Activated CD8-positive, alpha-beta memory T cell treated with anti-CD3 and anti-CD28 coated beads, Interleukin-2, amount 10 ng/mL, durations not matched to agents 7 days and 5 days (primary cell): ENCODE measurements around the gene APOH. TPM values are rescaled to one million over a fixed set of nuclear protein-coding genes. Genes with fewer than 3 reads are reported as not detected.

Source experiments
- ATAC-seq: fragments of 150-1000 bp; cut with Tn5 transposase; one replicate; pipeline ENCODE4 v1.10.0; 2021; ENCODE audit warnings: moderate library complexity
- CTCF ChIA-PET: fragments of 350-600 bp; sonication (Branson Sonifier 250); formaldehyde crosslinking; loops from one replicate; lab custom pipeline; 2021; ENCODE audit warnings: antibody characterized with exemption; lab: Charles Lee
- DNase-seq: peaks from one replicate; pipeline ENCODE4 v3.0.0-alpha.2; 2020
- H3K27ac Mint-ChIP-seq: one replicate; pipeline ENCODE4 v1.8.0; 2021; ENCODE audit warnings: mild to moderate bottlenecking, mixed read lengths
- H3K27me3 Mint-ChIP-seq: one replicate; pipeline ENCODE4 v1.8.0; 2021; ENCODE audit warnings: mixed read lengths
- H3K36me3 Mint-ChIP-seq: one replicate; pipeline ENCODE4 v1.8.0; 2021; ENCODE audit warnings: mild to moderate bottlenecking, mixed read lengths
- H3K4me1 Mint-ChIP-seq: one replicate; pipeline ENCODE4 v1.8.0; 2021; ENCODE audit warnings: mixed read lengths
- H3K4me3 Mint-ChIP-seq: one replicate; pipeline ENCODE4 v1.8.0; 2021; ENCODE audit warnings: mild to moderate bottlenecking, moderate library complexity, mixed read lengths
- H3K9me3 Mint-ChIP-seq: one replicate; pipeline ENCODE4 v1.8.0; 2022; ENCODE audit warnings: low read depth, mixed read lengths
- total RNA-seq, 2 experiments: library from RNA; stranded (reverse); gene quantifications; one replicate each; pipeline ENCODE4 v1.2.3, GENCODE V29; 2021

APOH gene
- total RNA-seq, 2 experiments from 2014 or later: not detected

DNA sequence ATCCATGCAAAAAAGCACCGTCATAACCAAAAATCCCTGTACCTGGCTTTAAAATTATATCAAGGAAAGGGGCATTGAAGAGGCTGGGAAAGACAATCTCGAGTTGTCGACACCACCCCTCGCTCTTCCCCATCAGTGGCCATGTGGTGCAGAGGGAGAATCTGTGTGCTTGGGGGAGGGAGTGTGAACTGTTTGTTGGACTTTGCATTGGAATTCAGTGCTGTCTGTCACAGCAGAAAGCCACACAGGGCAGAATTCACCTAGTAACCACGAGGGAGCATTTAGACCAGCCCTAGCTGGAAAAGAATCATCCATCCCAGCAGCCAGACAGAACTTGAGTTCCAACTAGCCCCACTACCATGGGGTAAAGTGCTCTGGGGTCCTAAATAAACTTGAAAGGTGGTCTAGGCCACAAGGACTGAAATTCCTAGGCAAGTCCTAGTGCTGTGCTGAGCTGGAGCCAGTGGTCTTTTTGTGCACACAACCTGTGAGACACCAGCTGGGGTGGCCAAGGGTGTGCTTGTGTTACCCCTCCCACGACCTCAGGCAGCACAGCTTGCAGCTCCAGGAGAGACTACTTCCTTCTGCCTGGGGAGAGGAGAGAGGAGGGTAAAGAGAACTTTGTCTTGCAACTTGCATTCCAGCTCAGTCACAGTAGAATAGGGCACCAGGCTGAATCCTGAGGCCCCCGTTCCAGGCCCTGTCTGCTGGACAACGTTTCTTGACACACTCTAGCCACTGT lies 25.8 kb downstream of the APOH start:
- DNase-seq: no peak
- Mint-ChIP-seq H3K9me3 (no peaks in the 10 kb centered on the region), H3K27ac (no peak overlapping the region), H3K4me3 (no peak overlapping the region), H3K36me3 (no peaks in the 10 kb centered on the region), H3K4me1 (peaks cover 5% of the 10 kb centered on the region), H3K27me3 (no peaks in the 10 kb centered on the region)
- CTCF ChIA-PET: interaction anchor here (0.7 kb wide), 1 partner anchor 16 kb away, joined by 3 read pairs; no protein-coding TSS in a partner anchor
- no peak for ATAC-seq

DNA sequence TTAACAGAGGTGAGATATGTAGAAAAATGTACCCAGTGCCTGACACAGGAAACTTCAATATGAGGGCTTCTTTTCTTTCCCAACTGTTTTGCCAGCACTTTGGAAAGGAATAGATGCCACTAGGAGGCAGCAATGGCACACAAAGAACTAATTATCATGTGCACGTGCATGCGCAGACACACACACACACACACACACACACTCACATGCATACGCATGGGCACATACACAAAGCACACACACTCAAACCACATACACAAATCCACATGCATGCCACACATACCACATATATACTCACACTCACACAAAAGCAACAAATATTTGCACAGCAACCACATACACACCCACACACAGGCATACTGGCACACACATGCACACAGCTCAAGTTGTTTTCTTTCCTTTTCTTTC lies 28.5 kb downstream of the APOH start:
- ATAC-seq (no peak), DNase-seq (peak; percentile 49)
- Mint-ChIP-seq H3K27ac (no peak overlapping the region), H3K4me3 (no peak overlapping the region), H3K36me3 (no peaks in the 10 kb centered on the region), H3K27me3 (no peaks in the 10 kb centered on the region), H3K9me3 (no peaks in the 10 kb centered on the region), H3K4me1 (peaks cover 5% of the 10 kb centered on the region)
- CTCF ChIA-PET: interaction anchor here (0.7 to 1.4 kb wide), 5 partner anchors 11 to 494 kb away, joined by 3 read pairs; no protein-coding TSS in a partner anchor

DNA sequence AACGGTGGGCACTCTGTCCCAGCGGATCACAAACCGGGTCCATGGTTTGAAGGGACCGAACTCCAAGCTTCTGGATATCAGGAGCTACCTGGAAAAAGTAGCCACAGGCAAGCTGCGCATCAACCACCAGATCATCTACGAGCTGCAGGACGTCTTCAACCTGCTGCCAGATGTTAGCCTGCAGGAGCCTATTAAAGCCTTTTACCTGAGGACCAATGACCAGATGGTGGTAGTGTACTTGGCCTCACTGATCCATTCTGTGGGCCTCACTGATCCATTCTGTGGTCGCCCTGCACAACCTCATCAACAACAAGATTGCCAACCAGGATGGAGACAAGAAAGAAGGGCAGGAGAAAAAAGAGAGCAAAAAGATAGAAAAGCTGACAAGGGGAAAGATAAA lies 31.0 kb downstream of the APOH start:
- Mint-ChIP-seq H3K36me3 (no peaks in the 10 kb centered on the region), H3K27ac (no peak overlapping the region), H3K4me1 (peaks cover 5% of the 10 kb centered on the region), H3K9me3 (no peaks in the 10 kb centered on the region), H3K27me3 (no peaks in the 10 kb centered on the region), H3K4me3 (no peak overlapping the region)
- no peak for DNase-seq
- CTCF ChIA-PET: no interaction called here
- no peak for ATAC-seq

DNA sequence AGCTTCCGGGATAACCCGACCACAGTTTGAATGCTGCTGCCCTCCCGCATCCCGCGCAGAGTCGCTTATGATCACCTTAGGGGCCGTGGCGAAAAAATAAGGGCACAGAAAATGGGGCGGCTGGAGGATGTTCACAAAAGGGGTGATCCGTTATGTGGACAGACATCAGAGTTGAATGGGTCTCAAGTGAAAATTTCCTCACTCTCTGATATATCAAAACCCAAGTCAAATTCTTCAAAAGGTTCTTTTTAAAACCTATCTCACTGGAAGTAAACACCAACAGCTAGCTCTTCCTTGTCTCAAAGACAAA lies 36.9 kb downstream of the APOH start:
- Mint-ChIP-seq H3K4me3 (peak overlapping the region; percentile 84), H3K27me3 (no peaks in the 10 kb centered on the region), H3K27ac (peak overlapping the region; percentile 69), H3K9me3 (no peaks in the 10 kb centered on the region), H3K36me3 (no peaks in the 10 kb centered on the region), H3K4me1 (peaks cover 12% of the 10 kb centered on the region)
- CTCF ChIA-PET: interaction anchor here (1.8 kb wide), 1 partner anchor 375 kb away, joined by 4 read pairs; no protein-coding TSS in a partner anchor
- DNase-seq: no peak
- ATAC-seq: no peak

DNA sequence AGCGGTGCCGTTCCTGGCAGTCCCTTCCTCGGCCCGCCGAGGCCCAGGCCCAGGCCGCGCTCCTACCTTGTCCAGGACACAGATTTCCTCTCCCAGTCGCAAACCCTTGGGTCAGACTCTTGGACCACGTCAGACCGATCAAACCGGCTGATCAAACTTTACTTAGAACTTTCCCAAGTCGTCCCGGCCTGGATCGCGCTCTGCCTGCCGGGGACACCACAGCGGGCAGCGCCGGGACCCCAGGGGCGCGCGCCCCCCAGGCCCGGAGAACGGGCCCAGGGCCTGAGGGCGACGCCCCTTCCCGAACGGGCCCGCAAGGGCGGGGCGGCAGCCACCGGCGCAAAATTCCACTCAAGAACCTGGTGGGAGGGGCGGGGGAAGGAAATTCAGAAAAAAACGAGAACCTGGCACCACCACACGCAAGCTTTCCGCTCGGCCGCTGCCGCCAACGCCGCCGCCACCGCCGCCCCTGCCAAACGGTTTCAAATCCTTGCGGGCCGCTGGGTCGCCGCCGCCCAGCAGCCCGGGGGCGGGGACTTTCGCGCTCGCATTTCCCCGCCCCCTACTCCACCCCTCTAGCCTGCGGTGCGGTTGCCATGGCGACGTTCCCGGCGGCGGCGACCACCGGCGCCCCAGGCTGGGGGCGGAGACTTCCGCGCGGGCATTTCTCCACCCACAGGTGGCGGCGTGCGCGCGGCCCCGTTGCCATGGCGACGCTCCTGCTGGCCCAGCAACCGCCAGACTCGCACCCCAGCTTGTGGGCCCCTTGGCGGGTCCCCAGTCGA lies 37.4 kb downstream of the APOH start, which contains the start of gene CEP112:
Gene CEP112, minus strand, starts transcription at position 541 of the 785 bp plus-strand sequence.
- Mint-ChIP-seq H3K4me3 (peak within 1 kb of the TSS; percentile 84), H3K27ac (peak within 1 kb of the TSS; percentile 69), H3K9me3 (no peaks in the 10 kb centered on the region), H3K4me1 (peaks cover 12% of the 10 kb centered on the region), H3K27me3 (no peaks in the 10 kb centered on the region), H3K36me3 (no peaks in the 10 kb centered on the region)
- peak; percentile 90 for DNase-seq
- peak; percentile 86 for ATAC-seq
- CTCF ChIA-PET: interaction anchor here (1.8 kb wide), 1 partner anchor 375 kb away, joined by 4 read pairs; no protein-coding TSS in a partner anchor

DNA sequence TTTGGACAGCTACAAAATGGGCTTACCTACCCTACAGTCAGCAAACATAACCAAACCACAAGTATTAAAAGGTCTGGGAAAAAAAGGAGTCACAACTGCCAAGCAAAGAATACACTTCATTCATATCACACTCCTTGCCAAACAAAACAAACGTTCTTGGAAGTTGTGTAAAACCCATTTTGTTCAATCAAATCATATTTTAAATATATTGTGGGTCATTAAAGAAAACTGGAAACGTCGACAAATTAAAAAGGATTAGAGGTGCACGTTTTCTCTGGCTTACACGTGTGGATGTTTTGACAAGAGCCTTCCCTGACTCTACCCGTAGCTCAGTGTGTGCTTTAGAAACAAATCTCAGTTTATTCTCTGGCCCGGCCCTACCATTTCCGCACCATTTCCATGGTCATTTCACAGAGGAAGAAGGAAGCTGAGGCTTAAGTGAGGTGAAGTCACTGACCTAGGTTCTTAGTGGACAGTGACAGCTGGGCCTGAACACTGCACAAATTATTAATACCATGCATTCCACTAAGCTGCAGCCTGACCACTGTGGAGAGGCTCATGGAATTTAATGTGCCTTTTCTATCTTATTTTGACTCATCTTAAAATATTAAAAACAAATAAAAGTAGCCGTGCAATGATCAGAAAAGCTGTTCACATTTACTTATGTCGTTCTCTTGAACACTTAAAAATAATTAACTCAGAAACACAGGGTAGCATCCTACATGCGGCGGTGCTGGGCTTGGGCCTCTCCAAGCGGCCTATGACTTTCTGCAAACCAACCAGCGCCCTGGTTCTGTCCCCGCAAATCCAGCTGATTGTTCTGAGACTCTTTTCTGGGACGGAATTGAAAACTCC lies 38.2 kb downstream of the APOH start:
- Mint-ChIP-seq H3K4me1 (peaks cover 12% of the 10 kb centered on the region), H3K27ac (peak overlapping the region; percentile 68), H3K27me3 (no peaks in the 10 kb centered on the region), H3K9me3 (no peaks in the 10 kb centered on the region), H3K36me3 (no peaks in the 10 kb centered on the region), H3K4me3 (peak overlapping the region; percentile 84)
- ATAC-seq (no peak), DNase-seq (no peak)
- CTCF ChIA-PET: interaction anchor here (1.8 kb wide), 1 partner anchor 376 kb away, joined by 4 read pairs; no protein-coding TSS in a partner anchor

DNA sequence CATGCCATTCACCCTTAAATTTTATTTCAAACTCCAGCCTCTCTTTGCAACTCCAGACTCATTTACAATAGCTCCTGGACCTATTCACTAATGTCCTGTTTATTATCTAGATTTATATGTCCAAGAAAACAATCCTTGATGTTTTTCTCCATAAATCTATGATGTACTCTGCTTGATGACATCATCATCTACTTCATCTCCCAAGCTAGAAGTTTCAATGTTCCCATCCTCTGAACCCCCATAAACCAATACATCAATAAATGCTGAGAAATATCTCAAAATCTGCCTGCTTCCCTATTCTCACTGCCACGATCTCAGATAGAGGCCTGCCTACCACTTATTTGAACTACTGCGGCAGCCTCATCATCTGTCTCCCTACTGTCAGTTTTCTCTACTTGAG lies 41.5 kb downstream of the APOH start:
- Mint-ChIP-seq H3K4me1 (peaks cover 12% of the 10 kb centered on the region), H3K36me3 (peaks cover 3% of the 10 kb centered on the region), H3K27ac (no peak overlapping the region), H3K27me3 (peaks cover 4% of the 10 kb centered on the region), H3K4me3 (no peak overlapping the region), H3K9me3 (peaks cover 2% of the 10 kb centered on the region)
- ATAC-seq (no peak), DNase-seq (no peak)
- CTCF ChIA-PET: interaction anchor here (0.6 kb wide), 1 partner anchor 968 kb away, joined by 3 read pairs; no protein-coding TSS in a partner anchor

DNA sequence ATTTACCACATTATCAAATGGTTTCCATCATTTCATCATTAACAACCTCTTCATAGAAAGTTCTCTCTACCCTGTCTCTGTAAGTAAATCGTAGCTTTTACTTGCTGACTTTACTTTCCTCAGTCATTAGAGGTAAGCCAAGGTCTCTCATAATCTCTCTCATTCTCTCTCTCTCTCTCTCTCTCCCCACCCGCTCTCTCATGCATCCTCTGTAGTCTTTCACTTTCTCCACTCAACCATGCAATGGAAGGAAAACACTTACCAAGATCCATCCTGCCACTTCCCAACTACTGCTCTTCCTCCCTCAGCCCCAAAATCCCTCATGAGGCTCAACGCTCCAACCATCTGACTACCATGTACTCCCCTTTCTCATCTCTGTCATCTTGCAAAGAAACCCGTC lies 43.4 kb downstream of the APOH start:
- Mint-ChIP-seq H3K9me3 (peaks cover 2% of the 10 kb centered on the region), H3K4me1 (peaks cover 3% of the 10 kb centered on the region), H3K27me3 (peaks cover 4% of the 10 kb centered on the region), H3K36me3 (peaks cover 5% of the 10 kb centered on the region), H3K4me3 (no peak overlapping the region), H3K27ac (no peak overlapping the region)
- CTCF ChIA-PET: no interaction called here
- DNase-seq: no peak
- ATAC-seq: no peak

DNA sequence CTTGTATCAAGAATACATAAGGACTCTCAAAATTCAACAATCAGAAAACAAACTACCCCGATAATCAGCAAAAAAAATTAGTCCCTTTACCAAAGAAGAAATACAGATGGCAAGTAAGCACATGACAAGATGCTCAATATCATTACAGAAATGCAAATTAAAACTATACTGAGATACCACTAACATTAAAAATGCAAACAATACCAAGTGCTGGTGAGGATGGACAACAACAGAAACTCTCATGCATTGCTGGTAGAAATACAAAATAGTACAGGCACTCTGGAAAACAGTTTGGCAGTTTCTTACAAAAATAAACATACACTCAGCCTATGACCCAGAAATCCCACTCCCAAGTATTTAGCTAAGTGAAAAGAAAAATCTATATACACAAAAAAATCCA lies 44.8 kb downstream of the APOH start:
- CTCF ChIA-PET: no interaction called here
- Mint-ChIP-seq H3K4me3 (no peak overlapping the region), H3K9me3 (peaks cover 2% of the 10 kb centered on the region), H3K36me3 (peaks cover 5% of the 10 kb centered on the region), H3K4me1 (no peaks in the 10 kb centered on the region), H3K27ac (no peak overlapping the region), H3K27me3 (peaks cover 4% of the 10 kb centered on the region)
- DNase-seq (no peak), ATAC-seq (no peak)

DNA sequence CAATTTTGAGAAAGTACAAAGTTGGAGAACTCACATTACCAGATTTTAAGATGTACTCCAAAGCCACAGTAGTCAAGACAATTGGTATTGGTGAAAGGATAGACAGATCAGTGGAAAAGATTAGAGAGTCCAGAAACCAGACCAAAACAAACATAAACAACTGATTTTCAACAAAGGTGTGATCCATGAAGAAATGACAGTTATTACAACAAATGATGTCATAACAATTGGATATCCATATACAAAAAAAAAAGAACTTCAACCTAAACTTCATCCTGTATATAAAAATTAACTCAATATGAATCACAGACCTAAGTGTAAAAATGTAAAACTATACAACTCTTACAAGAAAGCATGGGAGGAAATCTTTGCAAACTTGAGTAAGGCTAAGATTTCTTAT lies 45.7 kb downstream of the APOH start:
- no peak overlapping the region for H3K27ac Mint-ChIP-seq
- H3K9me3 Mint-ChIP-seq: peaks cover 2% of the 10 kb centered on the region
- ATAC-seq (no peak), DNase-seq (no peak)
- peaks cover 4% of the 10 kb centered on the region for H3K27me3 Mint-ChIP-seq
- no peaks in the 10 kb centered on the region for H3K4me1 Mint-ChIP-seq
- CTCF ChIA-PET: no interaction called here
- no peak overlapping the region for H3K4me3 Mint-ChIP-seq
- H3K36me3 Mint-ChIP-seq: peaks cover 5% of the 10 kb centered on the region

DNA sequence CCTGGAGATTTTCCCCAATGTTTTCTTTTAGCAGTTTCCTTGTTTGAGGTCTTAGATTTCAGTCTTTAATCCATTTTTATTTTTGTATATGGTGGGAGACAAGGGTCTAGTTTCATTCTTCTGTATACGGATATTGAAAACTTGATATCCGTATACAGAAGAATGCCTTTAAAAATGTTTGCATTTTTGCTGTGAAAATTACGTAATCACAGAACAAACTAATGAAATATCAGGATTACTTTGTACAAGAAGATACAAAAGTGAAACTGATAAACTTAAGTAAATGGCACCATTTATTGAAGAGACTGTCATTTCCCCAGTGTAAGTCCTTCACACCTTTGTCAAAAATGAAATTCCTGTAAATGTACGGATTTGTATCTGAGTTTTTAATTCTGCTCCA lies 50.6 kb downstream of the APOH start:
- CTCF ChIA-PET: no interaction called here
- no peak for ATAC-seq
- no peak overlapping the region for H3K4me3 Mint-ChIP-seq

DNA sequence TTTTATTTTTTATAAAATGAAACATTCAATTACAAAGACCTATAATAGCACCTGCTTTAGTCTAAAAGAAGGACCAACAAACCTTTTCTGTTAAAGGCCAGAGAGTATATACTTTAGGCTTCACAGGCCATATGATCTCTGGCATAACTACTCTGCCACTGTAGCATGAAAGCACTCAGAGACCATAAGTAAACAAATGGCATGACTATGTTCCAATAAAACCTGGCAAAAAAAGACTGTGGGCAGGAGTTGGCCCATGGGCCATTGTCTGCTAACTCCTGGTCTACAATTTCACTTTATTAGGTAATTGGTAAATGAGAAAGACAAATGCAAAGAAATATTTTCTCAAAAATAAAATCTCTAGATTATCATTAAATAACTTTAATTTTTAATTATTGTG lies 52.2 kb downstream of the APOH start:
- Mint-ChIP-seq H3K4me3 (no peak overlapping the region), H3K27me3 (no peaks in the 10 kb centered on the region), H3K27ac (no peak overlapping the region), H3K9me3 (no peaks in the 10 kb centered on the region), H3K36me3 (peaks cover 2% of the 10 kb centered on the region), H3K4me1 (no peaks in the 10 kb centered on the region)
- CTCF ChIA-PET: no interaction called here
- ATAC-seq: no peak
- DNase-seq: no peak

More for the DNA sequence above, 50.6 kb downstream of the APOH start:
- no peak for DNase-seq
- H3K27me3 Mint-ChIP-seq: no peaks in the 10 kb centered on the region
- H3K4me1 Mint-ChIP-seq: no peaks in the 10 kb centered on the region
- H3K27ac Mint-ChIP-seq: no peak overlapping the region
- no peaks in the 10 kb centered on the region for H3K9me3 Mint-ChIP-seq
- peaks cover 2% of the 10 kb centered on the region for H3K36me3 Mint-ChIP-seq

DNA sequence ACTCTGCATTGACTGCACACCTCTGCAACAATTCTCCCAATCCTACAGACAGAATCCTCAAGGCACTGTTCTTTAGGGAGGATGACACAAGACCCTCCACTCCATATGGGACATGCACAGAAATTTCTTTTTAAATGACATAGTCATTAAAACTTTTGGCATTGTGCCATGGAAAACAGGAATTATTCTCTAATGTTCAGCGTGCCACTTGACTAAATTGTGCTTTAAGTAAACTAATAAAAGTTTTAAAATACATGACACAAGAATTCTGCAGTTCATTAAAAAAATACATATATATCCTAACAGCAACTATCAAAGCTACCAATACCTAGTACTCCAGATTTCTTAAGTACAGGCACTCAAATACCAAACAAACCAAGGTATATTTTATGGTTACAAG lies 53.3 kb downstream of the APOH start:
- Mint-ChIP-seq H3K36me3 (no peaks in the 10 kb centered on the region), H3K4me3 (no peak overlapping the region), H3K9me3 (no peaks in the 10 kb centered on the region), H3K27me3 (no peaks in the 10 kb centered on the region), H3K27ac (no peak overlapping the region), H3K4me1 (no peaks in the 10 kb centered on the region)
- ATAC-seq: no peak
- DNase-seq: no peak
- CTCF ChIA-PET: no interaction called here
